GM12878 (cell line): ENCODE measurements around the gene LMBR1. TPM values are rescaled to one million over a fixed set of nuclear protein-coding genes. Genes with fewer than 3 reads are reported as not detected.

Experiments used
- ATAC-seq: fragments of 200-7000 bp; cut with Tn5 transposase; 3 replicates; pipeline ENCODE4 v1.9.1; 2020; ENCODE audit warnings: mild to moderate bottlenecking, moderate library complexity
- BruUV-seq: library from RNA; stranded (reverse); fragments of 400-500 nt; replicated peaks from 2 replicates; lab custom pipeline; 2021; lab: Mats Ljungman, UMichigan
- CTCF ChIA-PET: fragments of 300-600 bp; sonication (Branson Sonifier 250); formaldehyde crosslinking; extraction: SDS; loops from one replicate; lab custom pipeline; 2021; ENCODE audit warnings: inconsistent platforms; lab: Yijun Ruan, JAX
- POLR2A ChIA-PET: fragments of 350-600 bp; formaldehyde crosslinking; extraction: SDS; loops from one replicate; lab custom pipeline; 2021; ENCODE audit warnings: inconsistent platforms; lab: Charles Lee
- RAD21 ChIA-PET: fragments of 300-600 bp; sonication (Branson Sonifier 250); formaldehyde crosslinking; loops from one replicate; lab custom pipeline; 2023; ENCODE audit warnings: antibody characterized with exemption; ENCODE audit not compliant: unreplicated experiment; lab: Charles Lee
- SMC1A ChIA-PET: fragments of 300-600 bp; sonication (Branson Sonifier 250); formaldehyde crosslinking; loops from one replicate; lab custom pipeline; 2023; ENCODE audit not compliant: unreplicated experiment, uncharacterized antibody; lab: Charles Lee
- DNase-seq: peaks from one replicate; pipeline ENCODE4 v3.0.0-alpha.2; 2011; ENCODE audit warnings: low read depth, low spot score
- FAIRE-seq: peaks from 3 replicates; lab custom pipeline; 2011; peaks lifted over from hg19 to GRCh38; lab: Jason Lieb, UNC
- H2AFZ ChIP-seq: 2 replicates; pipeline ENCODE4 v1.6.0; 2011; ENCODE audit warnings: low read depth, low read length, control low read depth; ENCODE audit not compliant: control insufficient read depth
- H3K27ac ChIP-seq: 2 replicates; pipeline ENCODE4 v1.5.1; 2011; ENCODE audit warnings: control low read depth; ENCODE audit not compliant: control insufficient read depth, insufficient read depth
- H3K27me3 ChIP-seq, 2 experiments: replicated peaks in 1 of 2; 2 replicates each; pipeline versions ENCODE4 v1.6.0 to v1.6.1; 2011; ENCODE audit warnings: low read length in 1 of 2; ENCODE audit not compliant: control insufficient read depth in 2 of 2, insufficient read depth in 2 of 2
- H3K36me3 ChIP-seq, 2 experiments: 2 replicates each; pipeline ENCODE4 v1.5.1; 2011; ENCODE audit warnings: low read length in 1 of 2; ENCODE audit not compliant: control insufficient read depth in 2 of 2, insufficient read depth in 2 of 2
- H3K4me1 ChIP-seq: 2 replicates; pipeline ENCODE4 v1.6.1; 2011; ENCODE audit warnings: mild to moderate bottlenecking, low read length, moderate library complexity, mixed read lengths; ENCODE audit not compliant: control insufficient read depth, insufficient read depth
- H3K4me2 ChIP-seq: 2 replicates; pipeline ENCODE4 v1.6.0; 2011; ENCODE audit warnings: control low read depth; ENCODE audit not compliant: control insufficient read depth, insufficient read depth
- H3K4me3 ChIP-seq: fragments of 200-600 bp; sonication (generic); 2 replicates; pipeline ENCODE4 v1.5.1; 2016
- H3K79me2 ChIP-seq: 2 replicates; pipeline ENCODE4 v1.6.0; 2011; ENCODE audit warnings: low read length; ENCODE audit not compliant: control insufficient read depth, insufficient read depth
- H3K9ac ChIP-seq: 2 replicates; pipeline ENCODE4 v1.8.0; 2011; ENCODE audit warnings: low read length, control low read depth, mixed read lengths; ENCODE audit not compliant: control insufficient read depth, insufficient read depth
- H3K9me3 ChIP-seq: replicated peaks from 3 replicates; pipeline ENCODE4 v1.5.1; 2011; ENCODE audit warnings: mild to moderate bottlenecking, low read length; ENCODE audit not compliant: control insufficient read depth, insufficient read depth
- H4K20me1 ChIP-seq: 2 replicates; pipeline ENCODE4 v1.6.0; 2011; ENCODE audit not compliant: control insufficient read depth, insufficient read depth
- ATF7 ChIP-seq: fragments of 450-650 bp; IDR thresholded peaks from 2 replicates; pipeline ENCODE4 v1.6.1; 2016; ENCODE audit warnings: low read depth, mild to moderate bottlenecking
- CBFB ChIP-seq: IDR thresholded peaks from 2 replicates; pipeline ENCODE4 v1.6.1; 2016; ENCODE audit warnings: antibody characterized with exemption, low read depth
- CBX3 ChIP-seq: fragments of 200-600 bp; sonication (generic); IDR thresholded peaks from 2 replicates; pipeline ENCODE4 v1.6.1; 2016; ENCODE audit warnings: low read depth, borderline replicate concordance
- CHD1 ChIP-seq: IDR thresholded peaks from 2 replicates; pipeline ENCODE4 v1.6.1; 2012; ENCODE audit warnings: low read depth, low read length, improper control_type of control experiment
- CHD4 ChIP-seq: fragments of 200-600 bp; sonication (generic); IDR thresholded peaks from 2 replicates; pipeline ENCODE4 v1.6.1; 2016; ENCODE audit warnings: mild to moderate bottlenecking
- ESRRA ChIP-seq: IDR thresholded peaks from 2 replicates; pipeline ENCODE4 v1.6.1; 2012; ENCODE audit warnings: mild to moderate bottlenecking, low read length, improper control_type of control experiment
- ETV6 ChIP-seq, 2 experiments: fragments of 450-650 bp in 1 of 2; IDR thresholded peaks in 1 of 2; conservative IDR thresholded peaks in 1 of 2; 2 replicates each; pipeline ENCODE4 v1.6.1; 2014; ENCODE audit warnings: antibody characterized with exemption in 1 of 2, borderline replicate concordance in 1 of 2, low read depth in 1 of 2, mild to moderate bottlenecking in 1 of 2, moderate library complexity in 1 of 2
- FOXK2 ChIP-seq: fragments of 450-650 bp; IDR thresholded peaks from 2 replicates; pipeline ENCODE4 v1.6.1; 2017; ENCODE audit warnings: mild to moderate bottlenecking, moderate library complexity
- GABPA ChIP-seq: IDR thresholded peaks from 2 replicates; pipeline ENCODE4 v1.6.1; 2014; ENCODE audit warnings: antibody characterized with exemption, low read depth, mild to moderate bottlenecking, inconsistent platforms
- HCFC1 ChIP-seq: fragments of 150-350 bp; IDR thresholded peaks from 2 replicates; pipeline ENCODE4 v1.6.1; 2014; ENCODE audit warnings: low read length
- KLF5 ChIP-seq: fragments of 450-650 bp; IDR thresholded peaks from 2 replicates; pipeline ENCODE4 v1.6.1; 2014; ENCODE audit warnings: mild to moderate bottlenecking; ENCODE audit not compliant: partially characterized antibody
- MXI1 ChIP-seq: fragments of 150-350 bp; IDR thresholded peaks from 2 replicates; pipeline ENCODE4 v1.6.1; 2011; ENCODE audit warnings: low read depth, mild to moderate bottlenecking, inconsistent platforms, low read length, improper control_type of control experiment
- NFIC ChIP-seq: IDR thresholded peaks from 2 replicates; pipeline ENCODE4 v1.6.1; 2012; ENCODE audit warnings: low read depth, mild to moderate bottlenecking, inconsistent platforms, low read length, moderate library complexity
- NFXL1 ChIP-seq: fragments of 450-650 bp; IDR thresholded peaks from 2 replicates; pipeline ENCODE4 v1.6.1; 2017; ENCODE audit warnings: antibody characterized with exemption, mild to moderate bottlenecking, borderline replicate concordance
- RAD21 ChIP-seq: IDR thresholded peaks from 2 replicates; pipeline ENCODE4 v1.6.1; 2011; ENCODE audit warnings: mild to moderate bottlenecking, low read depth, low read length, moderate library complexity; ENCODE audit not compliant: insufficient read depth
- RBBP5 ChIP-seq: fragments of 200-600 bp; sonication (generic); conservative IDR thresholded peaks from 2 replicates; pipeline ENCODE4 v1.6.1; 2016
- SMAD5 ChIP-seq: IDR thresholded peaks from 2 replicates; pipeline ENCODE4 v1.6.1; 2016; ENCODE audit warnings: antibody characterized with exemption, low read depth
- SPI1 ChIP-seq: IDR thresholded peaks from 2 replicates; pipeline ENCODE4 v1.6.1; 2011; ENCODE audit warnings: low read depth, mild to moderate bottlenecking, low read length, moderate library complexity, borderline replicate concordance; ENCODE audit not compliant: insufficient read depth
- SREBF2 ChIP-seq: IDR thresholded peaks from 2 replicates; pipeline ENCODE4 v1.6.1; 2012; ENCODE audit warnings: mild to moderate bottlenecking, low read length
- SUPT20H ChIP-seq: IDR thresholded peaks from 2 replicates; pipeline ENCODE4 v1.6.1; 2011; ENCODE audit warnings: low read depth, mild to moderate bottlenecking, low read length, moderate library complexity, borderline replicate concordance; ENCODE audit not compliant: control insufficient read depth
- ZNF24 ChIP-seq: fragments of 450-650 bp; IDR thresholded peaks from 2 replicates; pipeline ENCODE4 v1.6.1; 2017; ENCODE audit warnings: antibody characterized with exemption, mild to moderate bottlenecking
- WGBS: methylation state at CpG from one replicate; pipeline ENCODE4 v1.1.6; 2016; ENCODE audit warnings: low lambda C conversion rate; ENCODE audit not compliant: insufficient replicate concordance, insufficient coverage; ENCODE audit errors: missing lambda C conversion rate; 5-methylcytosine and 5-hydroxymethylcytosine counted together
- in situ Hi-C: fragments of 300-500 bp; cut with MboI; formaldehyde crosslinking; loops from 9 replicates; pipeline ENCODE4 v1.14.3; 2018; ENCODE audit warnings: mixed read lengths
- intact Hi-C: fragments of 100-400 bp; cut with micrococcal nuclease; formaldehyde crosslinking; loops from one replicate; pipeline ENCODE4 v1.14.2; 2022; ENCODE audit not compliant: unreplicated experiment
- polyA plus RNA-seq, 11 experiments: library from polyadenylated mRNA; depleted of rRNA in 4 of 11; unstranded in 6 of 11; stranded (reverse) in 5 of 11; fragments of >200 nt; fragmentation: Nextera tagmentation in 4 of 11; fragmentation: Illumina TruSeq in 1 of 11; extraction: Ambion mirVana in 4 of 11; extraction: Trizol in 1 of 11; gene quantifications; 1 replicate in 1 of 11; 2 replicates in 10 of 11; pipeline versions ENCODE4 v1.2.1 to v1.2.3, GENCODE V29; 2011 to 2016; ENCODE audit warnings: inconsistent platforms in 2 of 11, missing spikeins in 2 of 11, low read depth in 1 of 11
- total RNA-seq, 4 experiments: library from RNA; depleted of rRNA in 3 of 4; stranded (reverse); fragments of >200 nt in 3 of 4; fragmentation: Illumina TruSeq in 1 of 4; extraction: Trizol in 1 of 4; gene quantifications; 2 replicates each; pipeline versions ENCODE4 v1.2.1 to v1.2.3, GENCODE V29; 2013 to 2021

The LMBR1 gene
- total and polyA plus RNA-seq, 10 of the 15 experiments (the other 5 are each of a cell fraction or from before 2014, with no cell fraction given): 4.0 to 63.5 (median 28.8) TPM

- no peak for ATAC-seq
These were observed 208.7 kb downstream of the LMBR1 start for GRCh38 chr7:156684251-156684650.

DNA sequence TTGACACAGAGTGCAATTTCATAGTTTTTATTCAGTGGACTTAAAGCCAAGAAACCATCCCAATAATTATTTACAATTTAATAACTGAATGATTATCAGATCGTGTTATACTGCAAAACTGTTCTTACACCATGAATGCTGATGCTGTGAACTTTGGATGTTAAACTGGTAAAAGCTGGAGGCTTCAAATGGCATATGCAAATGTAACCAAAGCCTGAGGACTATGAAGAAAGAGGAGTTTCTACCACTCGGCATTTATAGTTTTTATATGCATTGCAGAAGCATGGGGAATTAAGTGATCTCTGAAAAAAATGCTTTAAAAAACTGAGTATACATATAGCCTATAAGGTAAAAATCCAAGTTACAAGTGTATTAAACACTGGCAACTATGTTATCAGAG lies 210.1 kb downstream of the LMBR1 start:
- no peaks in the 10 kb centered on the region for H3K27me3 ChIP-seq
- no peak for DNase-seq
- H3K9me3 ChIP-seq: no peaks in the 10 kb centered on the region
- no peak overlapping the region for H2AFZ ChIP-seq
- no peak overlapping the region for H3K9ac ChIP-seq
- H4K20me1 ChIP-seq: no peaks in the 10 kb centered on the region
- H3K36me3 ChIP-seq: peaks cover 0 to 11% of the 10 kb centered on the region in 2 experiments; a peak in 2 of 4 replicates
- TF ChIP-seq ESRRA: no peak
- no peak for TF ChIP-seq CHD4
- TF ChIP-seq HCFC1: no peak
- TF ChIP-seq SMAD5: no peak
- no peak for TF ChIP-seq CHD1
- TF ChIP-seq SUPT20H: no peak
- ChIA-PET POLR2A (no interaction called here), RAD21 (no interaction called here), SMC1A (interaction anchor here (0.8 to 1.6 kb wide), 5 partner anchors 9 to 98 kb away, joined by 3 read pairs; no protein-coding TSS in a partner anchor), CTCF (interaction anchor here (0.6 to 1.1 kb wide), 3 partner anchors 10 to 112 kb away, joined by 3 read pairs; no protein-coding TSS in a partner anchor)
- WGBS: 96% methylated on average over 2 of the region's 2 CpGs
- no peaks in the 10 kb centered on the region for H3K4me1 ChIP-seq
- intact Hi-C loops: no loop called here
- H3K27ac ChIP-seq: no peak overlapping the region
- in situ Hi-C loops: no loop called here
- ATAC-seq: no peak
- H3K4me2 ChIP-seq: no peak overlapping the region
- BruUV-seq: no TSS peak
- no peaks in the 10 kb centered on the region for H3K79me2 ChIP-seq
- no peak for FAIRE-seq
- H3K4me3 ChIP-seq: no peak overlapping the region

More at GRCh38 chr7:156684251-156684650, 208.7 kb downstream of the LMBR1 start:
- Histone ChIP-seq H3K27ac (no peak overlapping the region), H3K4me3 (no peak overlapping the region), H3K36me3 (peaks cover 0 to 5% of the 10 kb centered on the region in 2 experiments; a peak in 1 of 4 replicates), H3K9me3 (no peaks in the 10 kb centered on the region), H3K79me2 (no peaks in the 10 kb centered on the region), H2AFZ (no peak overlapping the region), H3K4me1 (no peaks in the 10 kb centered on the region), H3K9ac (no peak overlapping the region), H4K20me1 (no peaks in the 10 kb centered on the region), H3K27me3 (no peaks in the 10 kb centered on the region), H3K4me2 (no peak overlapping the region)
- ChIA-PET SMC1A (no interaction called here), CTCF (no interaction called here), RAD21 (no interaction called here), POLR2A (no interaction called here)
- in situ Hi-C loops (no loop called here), intact Hi-C loops (no loop called here)
- no peak for FAIRE-seq
- DNase-seq: no peak
- TF ChIP-seq GABPA: no peak
- TF ChIP-seq RAD21: no peak
- TF ChIP-seq SREBF2: no peak
- TF ChIP-seq CBFB: no peak
- no peak for TF ChIP-seq ZNF24
- TF ChIP-seq FOXK2: no peak
- TF ChIP-seq RBBP5: no peak
- no peak for TF ChIP-seq SPI1
- TF ChIP-seq CBX3: no peak
- TF ChIP-seq ATF7: no peak
- no peak for TF ChIP-seq ETV6 (conservative IDR thresholded peaks at IDR 0.05 in 1 of 2, IDR thresholded peaks at IDR 0.05 in 1 of 2; ENCODE audit: borderline replicate concordance in 1 of 2, low read depth in 1 of 2)
- no peak for TF ChIP-seq MXI1
- TF ChIP-seq NFXL1: no peak
- no peak for TF ChIP-seq KLF5
- TF ChIP-seq NFIC: no peak
- 89% methylated on average over 10 of the region's 10 CpGs for WGBS
- no TSS peak for BruUV-seq
